ENCODE results near the gene TMEM106C.

TMEM106C gene

GRCh38 chr12:47988073-47989022, 25.0 kb downstream of the TMEM106C start:
- FAIRE-seq (no peak), DNase-seq (ENCODE audit: insufficient read length, low spot score) (no peak)
- TF ChIP-seq CTCF (IDR thresholded peaks at IDR 0.05; ENCODE audit: insufficient read depth, missing control alignments), result no peak

GRCh38 chr12:47989023-47989417, 25.6 kb downstream of the TMEM106C start:
- FAIRE-seq (no peak), DNase-seq (ENCODE audit: insufficient read length, low spot score) (no peak)
- no peak for TF ChIP-seq CTCF (IDR thresholded peaks at IDR 0.05; ENCODE audit: insufficient read depth, missing control alignments)

- DNase-seq (ENCODE audit: insufficient read length, low spot score), result no peak
- FAIRE-seq, result no peak
- TF ChIP-seq CTCF (IDR thresholded peaks at IDR 0.05; ENCODE audit: insufficient read depth, missing control alignments), result no peak
Observed at GRCh38 chr12:47989666-47990065, 26.3 kb downstream of the TMEM106C start.

- FAIRE-seq (no peak), DNase-seq (ENCODE audit: insufficient read length, low spot score) (no peak)
- TF ChIP-seq CTCF (IDR thresholded peaks at IDR 0.05; ENCODE audit: insufficient read depth, missing control alignments), result no peak
Observed at GRCh38 chr12:47990351-47991105, 27.1 kb downstream of the TMEM106C start.

GRCh38 chr12:47991106-47992061, 28.0 kb downstream of the TMEM106C start:
- FAIRE-seq, result no peak
- no peak for TF ChIP-seq CTCF (IDR thresholded peaks at IDR 0.05; ENCODE audit: insufficient read depth, missing control alignments)

GRCh38 chr12:47992776-47993175, 29.4 kb downstream of the TMEM106C start:
- TF ChIP-seq CTCF (IDR thresholded peaks at IDR 0.05; ENCODE audit: insufficient read depth, missing control alignments), result no peak
- DNase-seq (ENCODE audit: insufficient read length, low spot score), result no peak
- FAIRE-seq, result no peak

More at GRCh38 chr12:47991106-47992061, 28.0 kb downstream of the TMEM106C start:
- no peak for DNase-seq (ENCODE audit: insufficient read length, low spot score)
